ENCODE data around the gene CSTB.

CSTB gene

GRCh38 chr21:43755820-43756594, 20.1 kb downstream of the CSTB start:
- TF ChIP-seq CTCF (conservative IDR thresholded peaks at IDR 0.05) (no peak), ZFX (IDR thresholded peaks at IDR 0.05) (no peak)
- no peak overlapping the region for H3K27ac ChIP-seq

GRCh38 chr21:43754948-43755781, 20.9 kb downstream of the CSTB start:
- H3K27ac ChIP-seq: no peak overlapping the region
- TF ChIP-seq CTCF (conservative IDR thresholded peaks at IDR 0.05) (no peak), ZFX (IDR thresholded peaks at IDR 0.05) (no peak)

- H3K27ac ChIP-seq: no peak overlapping the region
- no peak for TF ChIP-seq ZFX (IDR thresholded peaks at IDR 0.05)
- TF ChIP-seq CTCF (conservative IDR thresholded peaks at IDR 0.05): no peak
Observed at GRCh38 chr21:43753439-43753799, 22.7 kb downstream of the CSTB start.

GRCh38 chr21:43752758-43753438, 23.2 kb downstream of the CSTB start:
- no peak overlapping the region for H3K27ac ChIP-seq
- TF ChIP-seq CTCF (conservative IDR thresholded peaks at IDR 0.05): no peak
- TF ChIP-seq ZFX (IDR thresholded peaks at IDR 0.05): no peak

- TF ChIP-seq CTCF (conservative IDR thresholded peaks at IDR 0.05) (no peak), ZFX (IDR thresholded peaks at IDR 0.05) (no peak)
- no peak overlapping the region for H3K27ac ChIP-seq
Observed at GRCh38 chr21:43751955-43752591, 24.0 kb downstream of the CSTB start.

GRCh38 chr21:43750339-43751033, 25.6 kb downstream of the CSTB start:
- TF ChIP-seq ZFX (IDR thresholded peaks at IDR 0.05): no peak
- TF ChIP-seq CTCF (conservative IDR thresholded peaks at IDR 0.05): no peak
- H3K27ac ChIP-seq: no peak overlapping the region

All from C4-2B (cell line).